ENCODE measurements around the gene RNASE1.

DNA sequence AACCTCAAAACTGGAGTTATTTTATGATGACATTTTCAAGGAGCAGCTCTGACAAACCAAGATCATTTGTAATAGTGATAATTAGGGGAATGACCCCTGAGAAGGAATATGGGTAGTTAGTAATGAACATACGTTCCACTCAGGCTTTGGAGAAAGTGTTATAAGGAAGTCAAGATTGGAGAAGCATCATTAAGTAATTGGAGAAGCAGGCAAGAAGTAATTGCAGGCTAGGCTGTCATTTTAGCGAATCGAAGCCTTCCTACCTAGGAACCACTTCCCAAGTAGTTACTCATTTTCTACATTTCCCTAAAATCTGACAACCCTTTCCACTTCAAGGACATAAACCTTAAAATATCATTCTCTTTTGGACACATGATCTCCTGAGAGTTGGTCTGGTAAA, 33.2 kb downstream of the RNASE1 start:
- no peak for TF ChIP-seq ELF4 (IDR thresholded peaks at IDR 0.05)
- no peak for TF ChIP-seq CTBP1 (IDR thresholded peaks at IDR 0.05; ENCODE audit: borderline replicate concordance)
- no peak for TF ChIP-seq ZNF384 (IDR thresholded peaks at IDR 0.05)
- no peak for TF ChIP-seq SUZ12 (IDR thresholded peaks at IDR 0.05)
- TF ChIP-seq FOXK2 (IDR thresholded peaks at IDR 0.05), result no peak
- TF ChIP-seq, protein P1, sequence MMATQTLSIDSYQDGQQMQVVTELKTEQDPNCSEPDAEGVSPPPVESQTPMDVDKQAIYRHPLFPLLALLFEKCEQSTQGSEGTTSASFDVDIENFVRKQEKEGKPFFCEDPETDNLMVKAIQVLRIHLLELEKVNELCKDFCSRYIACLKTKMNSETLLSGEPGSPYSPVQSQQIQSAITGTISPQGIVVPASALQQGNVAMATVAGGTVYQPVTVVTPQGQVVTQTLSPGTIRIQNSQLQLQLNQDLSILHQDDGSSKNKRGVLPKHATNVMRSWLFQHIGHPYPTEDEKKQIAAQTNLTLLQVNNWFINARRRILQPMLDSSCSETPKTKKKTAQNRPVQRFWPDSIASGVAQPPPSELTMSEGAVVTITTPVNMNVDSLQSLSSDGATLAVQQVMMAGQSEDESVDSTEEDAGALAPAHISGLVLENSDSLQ (IDR thresholded peaks at IDR 0.05), result no peak
- no peak for TF ChIP-seq BHLHE40 (IDR thresholded peaks at IDR 0.05; ENCODE audit: borderline replicate concordance)
- no peak for TF ChIP-seq TARDBP (IDR thresholded peaks at IDR 0.05)
- TF ChIP-seq SP1 (IDR thresholded peaks at IDR 0.05), result no peak
- no peak for TF ChIP-seq FOXM1 (IDR thresholded peaks at IDR 0.05; ENCODE audit: borderline replicate concordance)
- TF ChIP-seq FOXA1 (IDR thresholded peaks at IDR 0.05), result no peak
- no peak for TF ChIP-seq NFRKB (IDR thresholded peaks at IDR 0.05)

Measured in HEK293T (cell line).